Activated naive CD4-positive, alpha-beta T cell treated with anti-CD3 and anti-CD28 coated beads for 36 hours (primary cell): ENCODE data around the gene NRM. TPM values are rescaled to one million over a fixed set of nuclear protein-coding genes. Genes with fewer than 3 reads are reported as not detected.
"Not testable (repeated sequence)": the region's sequence is repeated elsewhere in the genome, so short reads cannot be mapped to it uniquely, and the experiment has no call there.

Experiments used
- CTCF ChIA-PET: fragments of 350-600 bp; sonication (Branson Sonifier 250); formaldehyde crosslinking; loops from one replicate; lab custom pipeline; 2021; ENCODE audit warnings: antibody characterized with exemption; lab: Charles Lee
- DNase-seq: peaks from one replicate; pipeline ENCODE4 v3.0.0-alpha.2; 2020
- H3K27ac Mint-ChIP-seq: one replicate; pipeline ENCODE4 v1.8.0; 2021; ENCODE audit warnings: mild to moderate bottlenecking, mixed read lengths
- H3K27me3 Mint-ChIP-seq: one replicate; pipeline ENCODE4 v1.8.0; 2021; ENCODE audit warnings: low read depth, mixed read lengths
- H3K36me3 Mint-ChIP-seq: one replicate; pipeline ENCODE4 v1.8.0; 2021; ENCODE audit warnings: low read depth, mixed read lengths
- H3K4me1 Mint-ChIP-seq: one replicate; pipeline ENCODE4 v1.8.0; 2021; ENCODE audit warnings: low read depth, mixed read lengths
- H3K4me3 Mint-ChIP-seq: one replicate; pipeline ENCODE4 v1.8.0; 2021; ENCODE audit warnings: mild to moderate bottlenecking, moderate library complexity, mixed read lengths
- H3K9me3 Mint-ChIP-seq: one replicate; pipeline ENCODE4 v1.8.0; 2021; ENCODE audit warnings: mixed read lengths
- intact Hi-C: fragments of 100-400 bp; cut with micrococcal nuclease; formaldehyde crosslinking; loops from one replicate; pipeline ENCODE4 v1.15.1; 2023
- total RNA-seq, 2 experiments: library from RNA; stranded (reverse); gene quantifications; one replicate each; pipeline ENCODE4 v1.2.3, GENCODE V29; 2021

The NRM gene
- total RNA-seq, 2 experiments from 2014 or later = 31.0 to 32.0 TPM

GRCh38 chr6:30717845-30718720, 27.3 kb upstream of the NRM start:
- Mint-ChIP-seq H3K4me1 (peaks cover 44% of the 10 kb centered on the region), H3K27ac (peak overlapping the region; percentile 97), H3K4me3 (peak overlapping the region; percentile 98), H3K36me3 (peaks cover 64% of the 10 kb centered on the region)
- CTCF ChIA-PET = interaction anchor here (1.2 to 2.9 kb wide), 4 partner anchors 12 to 39 kb away, joined by 4 to 13 read pairs (median 6); no protein-coding TSS in a partner anchor
- intact Hi-C loops = loop anchor here (1.0 to 5.0 kb wide), 7 partner anchors 36 to 484 kb away; partner anchors contain the start of genes GNL1, GTF2H4, HLA-E and MRPS18B
- not testable (repeated sequence) for H3K9me3 Mint-ChIP-seq, DNase-seq, H3K27me3 Mint-ChIP-seq

- peak within 1 kb of the TSS; percentile 99 for H3K27ac Mint-ChIP-seq
- H3K4me3 Mint-ChIP-seq = peak within 1 kb of the TSS; percentile 98
- H3K4me1 Mint-ChIP-seq = peaks cover 45% of the 10 kb centered on the region
- no peaks in the 10 kb centered on the region for H3K9me3 Mint-ChIP-seq
- CTCF ChIA-PET = interaction anchor here (1.2 to 2.9 kb wide), 2 partner anchors 36 to 38 kb away, joined by 7 to 13 read pairs; no protein-coding TSS in a partner anchor
- intact Hi-C loops = loop anchor here (1.0 to 5.0 kb wide), 7 partner anchors 35 to 485 kb away; partner anchors contain the start of genes GNL1, GTF2H4, HLA-E and MRPS18B
- peaks cover 64% of the 10 kb centered on the region for H3K36me3 Mint-ChIP-seq
- H3K27me3 Mint-ChIP-seq = no peaks in the 10 kb centered on the region
- peak; percentile 100 for DNase-seq
Measured at GRCh38 chr6:30717129-30717844, 26.5 kb upstream of the NRM start, which contains the start of gene MDC1. TSS of gene MDC1 (minus strand) at chr6:30717281. CDS start at chr6:30715175, 2,106 bp downstream.

GRCh38 chr6:30716879-30717128, 26.0 kb upstream of the NRM start:
- H3K9me3 Mint-ChIP-seq = no peaks in the 10 kb centered on the region
- peak overlapping the region; percentile 99 for H3K27ac Mint-ChIP-seq
- DNase-seq = no peak
- H3K27me3 Mint-ChIP-seq = no peaks in the 10 kb centered on the region
- intact Hi-C loops = loop anchor here (1.0 to 5.0 kb wide), 7 partner anchors 35 to 485 kb away; partner anchors contain the start of genes GNL1, GTF2H4, HLA-E and MRPS18B
- H3K4me1 Mint-ChIP-seq = peaks cover 49% of the 10 kb centered on the region
- peaks cover 64% of the 10 kb centered on the region for H3K36me3 Mint-ChIP-seq
- peak overlapping the region; percentile 98 for H3K4me3 Mint-ChIP-seq
- CTCF ChIA-PET = interaction anchor here (1.2 to 2.9 kb wide), 2 partner anchors 35 to 38 kb away, joined by 7 to 13 read pairs; no protein-coding TSS in a partner anchor

- Mint-ChIP-seq H3K36me3 (peaks cover 66% of the 10 kb centered on the region), H3K27me3 (no peaks in the 10 kb centered on the region), H3K9me3 (no peaks in the 10 kb centered on the region), H3K27ac (no peak overlapping the region), H3K4me1 (peaks cover 47% of the 10 kb centered on the region), H3K4me3 (no peak overlapping the region)
- no peak for DNase-seq
- intact Hi-C loops = no loop called here
- CTCF ChIA-PET = interaction anchor here (0.6 kb wide), 1 partner anchor 260 kb away, joined by 4 read pairs; no protein-coding TSS in a partner anchor
Measured at GRCh38 chr6:30714263-30714662, 23.5 kb upstream of the NRM start.

GRCh38 chr6:30712441-30712945, 21.7 kb upstream of the NRM start:
- H3K4me1 Mint-ChIP-seq = peaks cover 35% of the 10 kb centered on the region
- H3K36me3 Mint-ChIP-seq = peaks cover 72% of the 10 kb centered on the region

GRCh38 chr6:30711758-30712380, 21.1 kb upstream of the NRM start:
- CTCF ChIA-PET = interaction anchor here (0.8 to 3.0 kb wide), 4 partner anchors 19 to 98 kb away, joined by 3 to 10 read pairs (median 4); no protein-coding TSS in a partner anchor
- no peak for DNase-seq
- H3K9me3 Mint-ChIP-seq = no peaks in the 10 kb centered on the region
- H3K4me1 Mint-ChIP-seq = peaks cover 35% of the 10 kb centered on the region
- peaks cover 71% of the 10 kb centered on the region for H3K36me3 Mint-ChIP-seq
- H3K4me3 Mint-ChIP-seq = no peak overlapping the region
- peak overlapping the region; percentile 33 for H3K27ac Mint-ChIP-seq
- H3K27me3 Mint-ChIP-seq = no peaks in the 10 kb centered on the region
- intact Hi-C loops = no loop called here

More at GRCh38 chr6:30712441-30712945, 21.7 kb upstream of the NRM start:
- Mint-ChIP-seq H3K27ac (no peak overlapping the region), H3K27me3 (no peaks in the 10 kb centered on the region), H3K9me3 (no peaks in the 10 kb centered on the region), H3K4me3 (no peak overlapping the region)
- no peak for DNase-seq
- CTCF ChIA-PET = interaction anchor here (1.3 to 3.0 kb wide), 2 partner anchors 18 to 34 kb away, joined by 3 to 10 read pairs; no protein-coding TSS in a partner anchor
- intact Hi-C loops = no loop called here

- Mint-ChIP-seq H3K27ac (no peak overlapping the region), H3K4me1 (peaks cover 14% of the 10 kb centered on the region), H3K36me3 (peaks cover 65% of the 10 kb centered on the region), H3K27me3 (no peaks in the 10 kb centered on the region), H3K4me3 (no peak overlapping the region), H3K9me3 (no peaks in the 10 kb centered on the region)
- intact Hi-C loops = no loop called here
- DNase-seq = no peak
- CTCF ChIA-PET = no interaction called here
Measured at GRCh38 chr6:30709101-30709868, 18.5 kb upstream of the NRM start.

- intact Hi-C loops = no loop called here
- Mint-ChIP-seq H3K4me1 (peaks cover 7% of the 10 kb centered on the region), H3K27ac (no peak overlapping the region), H3K4me3 (no peak overlapping the region), H3K9me3 (no peaks in the 10 kb centered on the region), H3K27me3 (no peaks in the 10 kb centered on the region), H3K36me3 (peaks cover 63% of the 10 kb centered on the region)
- no peak for DNase-seq
- CTCF ChIA-PET = no interaction called here
Measured at GRCh38 chr6:30707281-30707850, 16.6 kb upstream of the NRM start.

GRCh38 chr6:30705620-30706019, 14.8 kb upstream of the NRM start:
- H3K36me3 Mint-ChIP-seq = peaks cover 51% of the 10 kb centered on the region
- DNase-seq = no peak
- no peaks in the 10 kb centered on the region for H3K4me1 Mint-ChIP-seq
- no peaks in the 10 kb centered on the region for H3K27me3 Mint-ChIP-seq
- CTCF ChIA-PET = interaction anchor here (0.6 to 1.9 kb wide), 3 partner anchors 18 to 30 kb away, joined by 3 to 4 read pairs (median 3); no protein-coding TSS in a partner anchor
- no peak overlapping the region for H3K4me3 Mint-ChIP-seq
- H3K9me3 Mint-ChIP-seq = no peaks in the 10 kb centered on the region
- H3K27ac Mint-ChIP-seq = no peak overlapping the region
- intact Hi-C loops = no loop called here

GRCh38 chr6:30703821-30704220, 13.0 kb upstream of the NRM start:
- intact Hi-C loops = no loop called here
- Mint-ChIP-seq H3K4me3 (no peak overlapping the region), H3K36me3 (peaks cover 50% of the 10 kb centered on the region), H3K4me1 (no peaks in the 10 kb centered on the region), H3K27me3 (no peaks in the 10 kb centered on the region), H3K27ac (no peak overlapping the region), H3K9me3 (no peaks in the 10 kb centered on the region)
- CTCF ChIA-PET = interaction anchor here (1.9 kb wide), 1 partner anchor 16 kb away, joined by 4 read pairs; no protein-coding TSS in a partner anchor
- no peak for DNase-seq

GRCh38 chr6:30703011-30703410, 12.2 kb upstream of the NRM start:
- H3K27ac Mint-ChIP-seq = no peak overlapping the region
- H3K4me3 Mint-ChIP-seq = no peak overlapping the region
- no peak for DNase-seq
- H3K4me1 Mint-ChIP-seq = no peaks in the 10 kb centered on the region
- no peaks in the 10 kb centered on the region for H3K27me3 Mint-ChIP-seq
- CTCF ChIA-PET = interaction anchor here (0.6 kb wide), 1 partner anchor 995 kb away, joined by 3 read pairs; no protein-coding TSS in a partner anchor
- H3K36me3 Mint-ChIP-seq = peaks cover 46% of the 10 kb centered on the region
- H3K9me3 Mint-ChIP-seq = no peaks in the 10 kb centered on the region
- intact Hi-C loops = no loop called here
